Neural crest cell (in vitro differentiated cells): Measurements from ENCODE around the gene COL4A1. TPM values are rescaled to one million over a fixed set of nuclear protein-coding genes. Genes with fewer than 3 reads are reported as not detected.
A peak's percentile ranks its signal among the peaks of the same experiment; 100 is the strongest.

Experiments
- DNase-seq: peaks from one replicate; pipeline ENCODE4 v3.0.0; 2021; ENCODE audit warnings: low read depth, mixed read lengths, low spot score
- H3K27ac Mint-ChIP-seq: one replicate; pipeline ENCODE4 v1.8.0; 2021; ENCODE audit warnings: mild to moderate bottlenecking, mixed read lengths; ENCODE audit not compliant: unreplicated experiment
- H3K27me3 Mint-ChIP-seq: 2 replicates; pipeline ENCODE4 v1.8.0; 2021; ENCODE audit warnings: low read depth, mild to moderate bottlenecking, mixed read lengths
- H3K36me3 Mint-ChIP-seq: 2 replicates; pipeline ENCODE4 v1.8.0; 2021; ENCODE audit warnings: low read depth, mild to moderate bottlenecking, mixed read lengths
- H3K4me1 Mint-ChIP-seq: 2 replicates; pipeline ENCODE4 v1.8.0; 2021; ENCODE audit warnings: mixed read lengths
- H3K4me3 Mint-ChIP-seq: one replicate; pipeline ENCODE4 v1.8.0; 2021; ENCODE audit warnings: mild to moderate bottlenecking, mixed read lengths
- H3K9me3 Mint-ChIP-seq: 2 replicates; pipeline ENCODE4 v1.8.0; 2021; ENCODE audit warnings: mixed read lengths
- total RNA-seq: library from RNA; stranded (reverse); gene quantifications from 2 replicates; pipeline ENCODE4 v1.2.1, GENCODE V29; 2021
- TF ChIP-seq, protein P1 (sequence below): fragments of 200-600 bp; sonication (generic); conservative IDR thresholded peaks from 2 replicates; pipeline ENCODE4 v1.5.0; 2021; ENCODE audit warnings: antibody characterized with exemption, mild to moderate bottlenecking

Gene COL4A1
- total RNA-seq, 1 donor from 2014 or later, result 65.5 TPM

DNA sequence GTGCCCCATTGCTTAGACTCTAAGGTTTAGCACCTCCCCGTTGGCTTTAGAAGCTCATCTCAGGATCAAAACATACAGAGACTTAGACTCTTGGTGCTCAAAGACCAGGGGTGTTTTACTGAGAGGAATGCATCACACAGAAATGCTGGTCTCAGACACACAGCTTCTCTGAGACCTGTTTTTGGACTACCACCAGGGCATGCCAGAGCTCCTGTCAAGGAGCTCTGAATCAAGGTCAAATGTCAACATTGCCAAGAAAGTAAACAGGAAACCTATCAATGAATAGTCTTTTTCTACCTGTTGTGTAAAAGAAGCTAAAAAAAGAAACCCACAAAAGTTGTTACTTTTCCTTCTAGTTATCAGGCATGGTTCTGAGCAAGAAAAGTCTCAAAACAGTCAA, 149.2 kb downstream of the COL4A1 start:
- peaks cover 11% of the 10 kb centered on the region for H3K36me3 Mint-ChIP-seq

GRCh38 chr13:110156301-110157049, 150.5 kb downstream of the COL4A1 start:
- DNase-seq, result no peak
- peaks cover 18% of the 10 kb centered on the region for H3K36me3 Mint-ChIP-seq
- peaks cover 3% of the 10 kb centered on the region for H3K4me1 Mint-ChIP-seq
- no peak overlapping the region for H3K27ac Mint-ChIP-seq
- TF ChIP-seq, protein P1, sequence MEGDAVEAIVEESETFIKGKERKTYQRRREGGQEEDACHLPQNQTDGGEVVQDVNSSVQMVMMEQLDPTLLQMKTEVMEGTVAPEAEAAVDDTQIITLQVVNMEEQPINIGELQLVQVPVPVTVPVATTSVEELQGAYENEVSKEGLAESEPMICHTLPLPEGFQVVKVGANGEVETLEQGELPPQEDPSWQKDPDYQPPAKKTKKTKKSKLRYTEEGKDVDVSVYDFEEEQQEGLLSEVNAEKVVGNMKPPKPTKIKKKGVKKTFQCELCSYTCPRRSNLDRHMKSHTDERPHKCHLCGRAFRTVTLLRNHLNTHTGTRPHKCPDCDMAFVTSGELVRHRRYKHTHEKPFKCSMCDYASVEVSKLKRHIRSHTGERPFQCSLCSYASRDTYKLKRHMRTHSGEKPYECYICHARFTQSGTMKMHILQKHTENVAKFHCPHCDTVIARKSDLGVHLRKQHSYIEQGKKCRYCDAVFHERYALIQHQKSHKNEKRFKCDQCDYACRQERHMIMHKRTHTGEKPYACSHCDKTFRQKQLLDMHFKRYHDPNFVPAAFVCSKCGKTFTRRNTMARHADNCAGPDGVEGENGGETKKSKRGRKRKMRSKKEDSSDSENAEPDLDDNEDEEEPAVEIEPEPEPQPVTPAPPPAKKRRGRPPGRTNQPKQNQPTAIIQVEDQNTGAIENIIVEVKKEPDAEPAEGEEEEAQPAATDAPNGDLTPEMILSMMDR, result no peak
- no peak overlapping the region for H3K4me3 Mint-ChIP-seq
- no peaks in the 10 kb centered on the region for H3K9me3 Mint-ChIP-seq
- no peaks in the 10 kb centered on the region for H3K27me3 Mint-ChIP-seq

More for the DNA sequence above, 149.2 kb downstream of the COL4A1 start:
- Mint-ChIP-seq H3K27ac (no peak overlapping the region), H3K4me3 (no peak overlapping the region), H3K27me3 (no peaks in the 10 kb centered on the region), H3K4me1 (peaks cover 3% of the 10 kb centered on the region), H3K9me3 (no peaks in the 10 kb centered on the region)
- TF ChIP-seq, protein P1, result no peak
- DNase-seq, result no peak

GRCh38 chr13:110155072-110155471, 151.9 kb downstream of the COL4A1 start:
- DNase-seq, result no peak
- TF ChIP-seq, protein P1, result no peak
- H3K27me3 Mint-ChIP-seq, result no peaks in the 10 kb centered on the region
- peaks cover 18% of the 10 kb centered on the region for H3K36me3 Mint-ChIP-seq
- no peaks in the 10 kb centered on the region for H3K4me1 Mint-ChIP-seq
- H3K4me3 Mint-ChIP-seq, result no peak overlapping the region
- H3K9me3 Mint-ChIP-seq, result no peaks in the 10 kb centered on the region
- H3K27ac Mint-ChIP-seq, result no peak overlapping the region

DNA sequence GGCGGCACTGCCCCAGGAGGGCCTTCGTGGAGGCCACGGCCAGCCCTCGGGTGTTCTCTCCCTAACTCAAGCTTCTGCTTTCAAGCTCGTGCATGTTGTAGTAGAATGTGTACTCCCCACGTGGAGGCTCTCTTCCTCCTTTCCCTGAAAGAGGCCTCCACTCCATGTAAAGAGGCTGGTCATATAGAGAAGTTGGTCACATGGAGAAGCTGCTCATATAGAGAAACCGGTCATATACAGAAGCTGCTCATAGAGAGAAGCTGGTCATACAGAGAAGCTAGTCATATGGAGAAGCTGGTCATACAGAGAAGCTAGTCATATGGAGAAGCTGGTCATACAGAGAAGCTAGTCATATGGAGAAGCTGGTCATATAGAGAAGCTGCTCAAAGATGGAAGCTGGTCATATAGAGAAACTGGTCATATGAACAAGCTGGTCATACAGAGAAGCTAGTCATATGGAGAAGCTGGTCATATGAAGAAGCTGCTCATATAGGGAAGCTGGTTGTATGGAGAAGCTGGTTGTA, 152.5 kb downstream of the COL4A1 start:
- Mint-ChIP-seq H3K36me3 (peaks cover 15% of the 10 kb centered on the region), H3K27ac (peak overlapping the region; percentile 12), H3K4me3 (no peak overlapping the region), H3K4me1 (no peaks in the 10 kb centered on the region), H3K27me3 (no peaks in the 10 kb centered on the region), H3K9me3 (no peaks in the 10 kb centered on the region)
- TF ChIP-seq, protein P1, result no peak
- no peak for DNase-seq

DNA sequence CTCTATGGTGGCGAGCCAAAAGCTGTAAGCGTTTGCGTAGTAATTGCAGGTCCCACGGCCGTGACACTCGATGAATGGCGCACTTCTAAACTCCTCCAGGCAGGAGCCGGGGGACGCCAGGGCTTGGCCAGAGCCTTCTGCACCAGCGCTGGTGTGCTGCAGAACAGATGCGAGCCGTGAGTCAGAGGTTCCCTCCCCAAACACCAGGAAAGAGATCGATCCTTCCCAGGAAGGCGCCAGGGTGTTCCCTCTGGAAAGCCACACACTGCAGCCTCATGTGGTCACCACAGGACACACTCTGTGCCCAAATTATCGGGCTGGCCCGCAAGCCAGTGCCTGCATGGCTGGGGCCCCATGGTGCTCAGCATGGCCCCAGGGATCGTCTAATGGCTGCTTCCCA, 154.6 kb downstream of the COL4A1 start:
- DNase-seq, result no peak
- H3K36me3 Mint-ChIP-seq, result peaks cover 15% of the 10 kb centered on the region
- no peaks in the 10 kb centered on the region for H3K4me1 Mint-ChIP-seq
- TF ChIP-seq, protein P1, result no peak
- no peak overlapping the region for H3K27ac Mint-ChIP-seq
- no peak overlapping the region for H3K4me3 Mint-ChIP-seq
- no peaks in the 10 kb centered on the region for H3K9me3 Mint-ChIP-seq
- H3K27me3 Mint-ChIP-seq, result no peaks in the 10 kb centered on the region
